Skeletal muscle satellite cell (primary cell): ENCODE measurements around the gene GUCY1B1.

ENCODE experiments used
- H3K27me3 ChIP-seq: 2 replicates; pipeline ENCODE4 v1.7.0; 2013; ENCODE audit warnings: low read length; ENCODE audit not compliant: control insufficient read depth, insufficient read depth
- H3K36me3 ChIP-seq: 2 replicates; pipeline ENCODE4 v1.7.0; 2013; ENCODE audit warnings: mild to moderate bottlenecking, control low read depth, low read length; ENCODE audit not compliant: insufficient read depth
- H3K4me1 ChIP-seq: 2 replicates; pipeline ENCODE4 v1.7.0; 2013; ENCODE audit warnings: low read length; ENCODE audit not compliant: control insufficient read depth, insufficient read depth
- H3K4me2 ChIP-seq: 2 replicates; pipeline ENCODE4 v1.7.0; 2013; ENCODE audit warnings: mild to moderate bottlenecking, low read length
- H3K4me3 ChIP-seq: 2 replicates; pipeline ENCODE4 v1.7.0; 2013; ENCODE audit warnings: low read length
- H3K9ac ChIP-seq: 2 replicates; pipeline ENCODE4 v1.7.0; 2013; ENCODE audit warnings: mild to moderate bottlenecking, low read depth, low read length, moderate library complexity
- H3K9me3 ChIP-seq: replicated peaks from 2 replicates; pipeline ENCODE4 v1.7.0; 2013; ENCODE audit warnings: mild to moderate bottlenecking, control low read depth, low read length

The GUCY1B1 gene

GRCh38 chr4:155762334-155762733 is 3.5 kb downstream of the GUCY1B1 start:
- Histone ChIP-seq H3K9me3 (no peaks in the 10 kb centered on the region), H3K4me2 (no peak overlapping the region), H3K4me3 (no peak overlapping the region), H3K9ac (no peak overlapping the region), H3K4me1 (peaks cover 9% of the 10 kb centered on the region), H3K36me3 (no peaks in the 10 kb centered on the region), H3K27me3 (no peaks in the 10 kb centered on the region)

DNA sequence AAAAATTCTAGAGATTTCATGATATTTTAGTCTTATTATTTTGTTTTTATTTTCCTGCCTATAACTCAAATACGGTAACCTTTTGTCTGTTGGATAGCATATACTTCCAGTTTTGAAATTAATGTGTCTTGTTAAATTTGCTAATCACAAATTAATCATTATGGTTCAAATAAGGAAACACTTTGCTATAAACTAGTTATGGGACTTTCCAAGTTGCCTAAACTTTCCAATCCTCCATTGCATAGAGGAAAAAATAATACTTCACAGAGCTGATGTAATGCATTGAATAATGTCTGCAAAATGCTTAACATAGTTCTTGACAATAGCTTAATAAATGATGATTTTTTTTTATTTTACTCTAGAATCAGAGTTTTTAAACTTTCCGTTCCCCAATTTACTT is 4.7 kb downstream of the GUCY1B1 start:
- Histone ChIP-seq H3K4me1 (peaks cover 9% of the 10 kb centered on the region), H3K9me3 (no peaks in the 10 kb centered on the region), H3K36me3 (no peaks in the 10 kb centered on the region), H3K9ac (no peak overlapping the region), H3K4me2 (no peak overlapping the region), H3K4me3 (no peak overlapping the region), H3K27me3 (no peaks in the 10 kb centered on the region)

DNA sequence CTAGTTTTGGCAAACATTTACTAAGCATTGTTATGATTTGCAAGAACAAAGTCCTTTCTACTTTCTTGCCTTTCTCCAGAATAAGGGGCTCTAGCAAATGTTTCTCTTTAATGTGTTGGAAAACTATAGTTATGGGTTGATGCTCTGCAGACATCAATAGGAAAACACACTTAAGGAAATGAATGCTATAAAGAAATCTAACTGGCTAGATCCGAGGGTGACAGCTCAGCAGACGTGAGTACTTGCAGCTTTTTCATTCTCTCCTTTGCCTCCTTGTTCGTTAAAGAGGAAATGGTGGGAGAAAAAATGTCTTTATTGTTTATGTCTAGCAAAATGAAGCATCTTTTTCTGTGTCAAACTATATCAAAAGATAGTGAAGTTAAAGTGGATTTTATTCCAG is 6.3 kb downstream of the GUCY1B1 start:
- H3K4me1 ChIP-seq = no peaks in the 10 kb centered on the region
- H3K27me3 ChIP-seq = no peaks in the 10 kb centered on the region
- H3K4me2 ChIP-seq = no peak overlapping the region

DNA sequence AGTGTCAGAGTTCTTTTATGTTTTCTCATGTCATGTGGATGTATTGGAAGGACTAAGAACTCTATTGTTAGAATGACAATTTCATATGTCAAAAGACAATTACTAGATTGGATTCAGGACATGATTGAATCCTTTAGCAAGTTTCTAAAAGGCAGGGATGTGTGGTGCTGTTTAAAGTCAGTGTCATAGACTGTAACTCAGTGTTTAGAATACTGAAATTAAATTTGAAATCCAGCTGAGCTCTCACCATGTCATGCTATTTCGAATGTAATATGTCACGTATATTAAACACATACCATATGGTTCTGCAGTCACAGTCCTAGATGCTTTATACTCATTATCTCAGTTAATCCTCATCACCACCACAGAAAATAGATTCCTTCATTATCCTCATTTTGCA is 7.8 kb downstream of the GUCY1B1 start:
- Histone ChIP-seq H3K9ac (no peak overlapping the region), H3K36me3 (no peaks in the 10 kb centered on the region), H3K4me2 (no peak overlapping the region), H3K4me3 (no peak overlapping the region), H3K27me3 (no peaks in the 10 kb centered on the region), H3K9me3 (no peaks in the 10 kb centered on the region), H3K4me1 (no peaks in the 10 kb centered on the region)

More for the DNA sequence above, 6.3 kb downstream of the GUCY1B1 start:
- H3K4me3 ChIP-seq = no peak overlapping the region
- no peaks in the 10 kb centered on the region for H3K36me3 ChIP-seq
- no peaks in the 10 kb centered on the region for H3K9me3 ChIP-seq
- H3K9ac ChIP-seq = no peak overlapping the region

GRCh38 chr4:155768370-155768769 is 9.5 kb downstream of the GUCY1B1 start:
- Histone ChIP-seq H3K4me3 (no peak overlapping the region), H3K4me2 (no peak overlapping the region), H3K9me3 (no peaks in the 10 kb centered on the region), H3K9ac (no peak overlapping the region), H3K27me3 (no peaks in the 10 kb centered on the region), H3K36me3 (no peaks in the 10 kb centered on the region), H3K4me1 (no peaks in the 10 kb centered on the region)

DNA sequence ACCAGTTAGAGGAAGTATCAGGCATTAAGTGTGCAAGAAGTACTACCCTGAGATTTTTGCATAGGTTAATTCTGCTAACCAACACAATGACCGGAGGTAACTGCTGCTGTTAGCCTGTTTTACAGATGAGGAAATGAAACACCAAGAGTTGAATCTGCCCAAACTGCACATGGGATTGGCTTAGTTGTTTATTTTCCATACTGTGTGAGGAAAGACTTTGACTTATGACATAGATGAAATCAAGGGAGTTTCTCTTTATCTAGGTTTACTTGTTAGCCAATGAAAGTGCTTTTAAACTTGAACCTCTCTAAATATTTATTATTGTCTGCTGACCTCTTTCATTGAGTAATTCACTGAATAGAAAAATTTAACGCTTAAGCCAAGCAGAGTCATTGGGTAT is 10.3 kb downstream of the GUCY1B1 start:
- H3K4me2 ChIP-seq = no peak overlapping the region
- H3K9ac ChIP-seq = no peak overlapping the region
- H3K9me3 ChIP-seq = no peaks in the 10 kb centered on the region
- H3K4me1 ChIP-seq = no peaks in the 10 kb centered on the region
- no peaks in the 10 kb centered on the region for H3K36me3 ChIP-seq
- H3K4me3 ChIP-seq = no peak overlapping the region
- no peaks in the 10 kb centered on the region for H3K27me3 ChIP-seq

GRCh38 chr4:155772459-155773195 is 13.8 kb downstream of the GUCY1B1 start:
- H3K9me3 ChIP-seq = no peaks in the 10 kb centered on the region
- no peak overlapping the region for H3K4me2 ChIP-seq
- no peaks in the 10 kb centered on the region for H3K27me3 ChIP-seq

DNA sequence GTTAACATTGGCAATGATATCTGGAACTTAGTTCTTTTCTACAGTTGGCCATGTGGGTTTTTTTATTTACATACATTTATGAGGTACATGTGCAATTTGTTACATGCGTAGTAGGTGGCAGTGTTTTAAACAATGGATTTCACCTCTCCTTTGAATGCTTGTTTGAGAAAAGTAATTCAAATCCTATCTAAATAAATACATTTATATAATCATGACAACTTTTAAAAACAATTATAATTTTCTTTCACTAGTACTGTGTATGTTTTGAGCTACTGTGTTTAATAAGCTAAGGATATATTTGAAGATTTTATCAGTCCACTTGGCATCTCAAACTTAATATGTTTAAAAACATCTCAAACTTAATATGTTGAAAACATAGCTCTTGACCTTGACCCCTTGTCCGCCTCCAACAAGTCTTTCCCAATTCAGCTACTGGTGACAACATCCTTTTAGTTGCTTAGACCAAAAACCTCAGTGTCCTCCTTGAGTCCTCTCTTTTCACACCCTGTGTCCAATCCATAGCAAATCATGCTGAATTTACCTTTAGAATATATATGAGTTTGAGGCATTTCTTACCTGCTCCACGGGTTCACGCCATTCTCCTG is 14.5 kb downstream of the GUCY1B1 start:
- Histone ChIP-seq H3K27me3 (no peaks in the 10 kb centered on the region), H3K4me3 (no peak overlapping the region), H3K9me3 (no peaks in the 10 kb centered on the region)

More at GRCh38 chr4:155772459-155773195, 13.8 kb downstream of the GUCY1B1 start:
- no peak overlapping the region for H3K9ac ChIP-seq
- no peaks in the 10 kb centered on the region for H3K4me1 ChIP-seq
- no peak overlapping the region for H3K4me3 ChIP-seq
- H3K36me3 ChIP-seq = no peaks in the 10 kb centered on the region

DNA sequence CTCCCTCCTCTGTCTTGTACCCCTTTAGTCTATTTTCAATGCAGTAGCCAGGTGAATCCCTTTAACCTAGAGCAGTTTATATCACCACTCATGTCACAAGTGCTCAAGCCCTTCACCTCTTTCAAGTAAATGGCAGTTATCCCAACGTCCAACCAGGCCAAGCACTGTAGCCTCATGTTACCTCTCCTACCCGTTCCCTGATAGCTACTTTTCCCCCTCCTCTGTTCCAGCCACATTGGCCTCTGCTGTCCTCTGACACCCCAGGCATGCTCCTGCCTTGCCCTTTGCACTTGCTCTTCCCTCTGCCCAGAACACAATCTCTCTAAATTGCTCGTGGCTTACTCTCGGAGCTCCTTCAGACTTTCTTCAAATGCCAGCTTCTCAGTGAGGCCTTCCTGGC is 15.2 kb downstream of the GUCY1B1 start:
- no peaks in the 10 kb centered on the region for H3K9me3 ChIP-seq
- H3K4me2 ChIP-seq = no peak overlapping the region
- no peaks in the 10 kb centered on the region for H3K4me1 ChIP-seq
- H3K36me3 ChIP-seq = no peaks in the 10 kb centered on the region
- no peaks in the 10 kb centered on the region for H3K27me3 ChIP-seq
- no peak overlapping the region for H3K4me3 ChIP-seq
- no peak overlapping the region for H3K9ac ChIP-seq

More for the DNA sequence above, 14.5 kb downstream of the GUCY1B1 start:
- no peaks in the 10 kb centered on the region for H3K4me1 ChIP-seq
- no peak overlapping the region for H3K9ac ChIP-seq
- no peaks in the 10 kb centered on the region for H3K36me3 ChIP-seq
- no peak overlapping the region for H3K4me2 ChIP-seq

DNA sequence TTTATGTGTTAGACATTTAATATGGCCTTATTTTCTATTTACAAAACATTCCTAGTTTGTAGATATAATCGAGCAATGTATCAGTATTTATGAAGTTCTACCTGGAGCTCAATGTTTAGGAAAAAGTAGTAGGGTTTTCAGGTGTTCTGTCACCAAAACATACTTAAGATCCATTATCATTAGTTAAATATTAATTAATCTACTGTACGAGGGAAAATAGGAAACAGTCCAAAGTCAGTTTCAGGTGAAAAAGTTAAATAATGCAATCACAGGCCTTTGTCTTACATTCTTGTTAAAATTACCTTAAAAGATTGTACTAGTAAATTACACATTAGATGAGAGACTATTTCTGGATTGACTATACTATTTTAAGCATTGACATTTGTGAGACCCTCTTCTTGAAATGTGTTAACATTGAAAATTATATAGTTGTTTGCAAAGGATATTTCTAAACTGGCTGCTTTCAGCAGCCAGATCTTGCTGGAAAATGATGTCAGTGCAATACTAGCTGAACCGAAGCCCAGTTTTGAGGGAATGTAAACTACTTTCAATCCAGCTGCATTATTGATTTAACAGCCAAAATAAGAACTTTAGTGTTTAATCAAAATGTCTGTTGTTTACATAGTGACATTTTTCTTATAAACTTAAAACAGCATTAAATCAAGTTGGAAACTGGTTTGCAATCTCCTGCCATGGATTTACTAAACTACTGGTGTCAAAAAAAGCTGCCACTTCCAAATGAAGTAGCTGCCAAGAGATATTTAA is 19.3 kb downstream of the GUCY1B1 start:
- Histone ChIP-seq H3K4me3 (no peak overlapping the region), H3K27me3 (no peaks in the 10 kb centered on the region), H3K9me3 (no peaks in the 10 kb centered on the region), H3K36me3 (no peaks in the 10 kb centered on the region), H3K9ac (no peak overlapping the region), H3K4me1 (no peaks in the 10 kb centered on the region), H3K4me2 (no peak overlapping the region)

- H3K9ac ChIP-seq = no peak overlapping the region
- H3K36me3 ChIP-seq = no peaks in the 10 kb centered on the region
- H3K27me3 ChIP-seq = no peaks in the 10 kb centered on the region
- H3K9me3 ChIP-seq = no peaks in the 10 kb centered on the region
- H3K4me2 ChIP-seq = no peak overlapping the region
- no peaks in the 10 kb centered on the region for H3K4me1 ChIP-seq
- H3K4me3 ChIP-seq = no peak overlapping the region
Observed at GRCh38 chr4:155780775-155781174, 22.0 kb downstream of the GUCY1B1 start.
